Astrocyte (in vitro differentiated cells and primary cell): ENCODE measurements around the gene ZNF787. TPM values are rescaled to one million over a fixed set of nuclear protein-coding genes. Genes with fewer than 3 reads are reported as not detected.

Experiments
- DNase-seq: peaks from one replicate; pipeline ENCODE4 v3.0.0-alpha.2; 2010; ENCODE audit warnings: low read depth
- FAIRE-seq: peaks from 2 replicates; lab custom pipeline; 2011; peaks lifted over from hg19 to GRCh38; lab: Jason Lieb, UNC
- H2AFZ ChIP-seq: 2 replicates; pipeline ENCODE4 v1.6.0; 2012; ENCODE audit warnings: low read depth, low read length, inconsistent platforms
- H3K27ac ChIP-seq: 2 replicates; pipeline ENCODE4 v1.5.1; 2011; ENCODE audit warnings: low read depth, low read length, inconsistent platforms
- H3K27me3 ChIP-seq: 2 replicates; pipeline ENCODE4 v1.6.0; 2011; ENCODE audit warnings: low read length, inconsistent platforms; ENCODE audit not compliant: insufficient read depth
- H3K36me3 ChIP-seq: 2 replicates; pipeline ENCODE4 v1.5.1; 2011; ENCODE audit warnings: low read length, inconsistent platforms; ENCODE audit not compliant: insufficient read depth
- H3K4me1 ChIP-seq: 2 replicates; pipeline ENCODE4 v1.5.1; 2011; ENCODE audit warnings: low read length, inconsistent platforms; ENCODE audit not compliant: insufficient read depth
- H3K4me2 ChIP-seq: 2 replicates; pipeline ENCODE4 v1.6.0; 2012; ENCODE audit warnings: low read length, inconsistent platforms
- H3K4me3 ChIP-seq: 2 replicates; pipeline ENCODE4 v1.5.1; 2011; ENCODE audit warnings: low read depth, mild to moderate bottlenecking, low read length, inconsistent platforms; ENCODE audit not compliant: insufficient read depth
- H3K79me2 ChIP-seq: 2 replicates; pipeline ENCODE4 v1.6.0; 2012; ENCODE audit warnings: mild to moderate bottlenecking, low read length, inconsistent platforms; ENCODE audit not compliant: insufficient read depth
- H3K9ac ChIP-seq: 2 replicates; pipeline ENCODE4 v1.6.0; 2012; ENCODE audit warnings: mild to moderate bottlenecking, low read length, inconsistent platforms
- H3K9me3 ChIP-seq: 2 replicates; pipeline ENCODE4 v1.5.1; 2012; ENCODE audit warnings: low read depth, mild to moderate bottlenecking, low read length, inconsistent platforms; ENCODE audit not compliant: insufficient read depth
- H4K20me1 ChIP-seq: 2 replicates; pipeline ENCODE4 v1.6.0; 2012; ENCODE audit warnings: low read length, inconsistent platforms; ENCODE audit not compliant: insufficient read depth
- H3K27ac Mint-ChIP-seq: one replicate; pipeline ENCODE4 v1.8.0; 2021; ENCODE audit warnings: mild to moderate bottlenecking, mixed read lengths; ENCODE audit not compliant: unreplicated experiment
- H3K27me3 Mint-ChIP-seq: one replicate; pipeline ENCODE4 v1.8.0; 2021; ENCODE audit warnings: low read depth, mixed read lengths; ENCODE audit not compliant: unreplicated experiment
- H3K36me3 Mint-ChIP-seq: one replicate; pipeline ENCODE4 v1.8.0; 2021; ENCODE audit warnings: low read depth, mixed read lengths; ENCODE audit not compliant: unreplicated experiment
- H3K4me1 Mint-ChIP-seq: one replicate; pipeline ENCODE4 v1.8.0; 2021; ENCODE audit warnings: low read depth, mixed read lengths; ENCODE audit not compliant: unreplicated experiment
- H3K4me3 Mint-ChIP-seq: one replicate; pipeline ENCODE4 v1.8.0; 2021; ENCODE audit warnings: mild to moderate bottlenecking, moderate library complexity, mixed read lengths; ENCODE audit not compliant: unreplicated experiment
- H3K9me3 Mint-ChIP-seq: one replicate; pipeline ENCODE4 v1.8.0; 2021; ENCODE audit warnings: mild to moderate bottlenecking, mixed read lengths; ENCODE audit not compliant: unreplicated experiment
- EZH2 ChIP-seq: IDR thresholded peaks from 2 replicates; pipeline ENCODE4 v1.6.1; 2012; ENCODE audit warnings: mild to moderate bottlenecking, low read length, inconsistent platforms; ENCODE audit not compliant: insufficient read depth
- total RNA-seq: library from RNA; stranded (reverse); gene quantifications from 2 replicates; pipeline ENCODE4 v1.2.1, GENCODE V29; 2021
- TF ChIP-seq, protein P1 (sequence below): IDR thresholded peaks from 2 replicates; pipeline ENCODE4 v1.5.1; 2011; ENCODE audit warnings: low read depth, mild to moderate bottlenecking, inconsistent platforms, low read length, moderate library complexity; ENCODE audit not compliant: insufficient read depth

ZNF787 gene
- total RNA-seq, 1 donor from 2014 or later: 36.3 TPM

DNA sequence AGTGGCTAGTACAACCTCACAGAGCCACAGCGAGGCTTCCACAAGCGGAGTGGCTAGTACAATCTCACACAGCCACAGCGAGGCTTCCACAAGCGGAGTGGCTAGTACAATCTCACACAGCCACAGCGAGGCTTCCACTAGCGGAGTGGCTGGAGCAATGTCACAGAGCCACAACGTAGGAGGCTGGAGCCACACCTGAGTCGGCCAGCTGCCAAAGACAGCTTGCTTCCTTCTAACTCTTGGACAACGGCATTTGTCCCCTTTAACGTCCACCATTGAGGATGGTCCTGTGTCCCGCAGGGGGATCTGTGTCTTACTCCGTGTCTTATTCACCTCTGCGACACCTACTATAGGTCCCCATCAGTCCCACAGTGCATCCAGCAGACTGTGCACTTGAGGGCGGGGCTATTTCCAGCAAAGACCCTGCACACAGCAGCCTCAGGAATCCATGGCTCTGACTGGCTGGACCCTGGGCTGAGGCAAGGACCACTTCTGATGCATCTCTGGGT is 3.7 kb downstream of the ZNF787 start:
- no peak overlapping the region for H3K9ac ChIP-seq
- FAIRE-seq: no peak
- H2AFZ ChIP-seq: no peak overlapping the region
- H3K4me1 ChIP-seq: peaks cover 11% of the 10 kb centered on the region
- peaks cover 30% of the 10 kb centered on the region for H3K4me1 Mint-ChIP-seq
- DNase-seq: no peak
- H3K4me3 Mint-ChIP-seq: no peak overlapping the region
- H3K27me3 ChIP-seq: no peaks in the 10 kb centered on the region
- no peak overlapping the region for H3K27ac ChIP-seq
- no peak overlapping the region for H3K4me2 ChIP-seq
- H3K27ac Mint-ChIP-seq: no peak overlapping the region
- no peak overlapping the region for H3K4me3 ChIP-seq
- H3K36me3 ChIP-seq: no peaks in the 10 kb centered on the region
- no peaks in the 10 kb centered on the region for H3K27me3 Mint-ChIP-seq
- TF ChIP-seq EZH2: no peak
- TF ChIP-seq, protein P1, sequence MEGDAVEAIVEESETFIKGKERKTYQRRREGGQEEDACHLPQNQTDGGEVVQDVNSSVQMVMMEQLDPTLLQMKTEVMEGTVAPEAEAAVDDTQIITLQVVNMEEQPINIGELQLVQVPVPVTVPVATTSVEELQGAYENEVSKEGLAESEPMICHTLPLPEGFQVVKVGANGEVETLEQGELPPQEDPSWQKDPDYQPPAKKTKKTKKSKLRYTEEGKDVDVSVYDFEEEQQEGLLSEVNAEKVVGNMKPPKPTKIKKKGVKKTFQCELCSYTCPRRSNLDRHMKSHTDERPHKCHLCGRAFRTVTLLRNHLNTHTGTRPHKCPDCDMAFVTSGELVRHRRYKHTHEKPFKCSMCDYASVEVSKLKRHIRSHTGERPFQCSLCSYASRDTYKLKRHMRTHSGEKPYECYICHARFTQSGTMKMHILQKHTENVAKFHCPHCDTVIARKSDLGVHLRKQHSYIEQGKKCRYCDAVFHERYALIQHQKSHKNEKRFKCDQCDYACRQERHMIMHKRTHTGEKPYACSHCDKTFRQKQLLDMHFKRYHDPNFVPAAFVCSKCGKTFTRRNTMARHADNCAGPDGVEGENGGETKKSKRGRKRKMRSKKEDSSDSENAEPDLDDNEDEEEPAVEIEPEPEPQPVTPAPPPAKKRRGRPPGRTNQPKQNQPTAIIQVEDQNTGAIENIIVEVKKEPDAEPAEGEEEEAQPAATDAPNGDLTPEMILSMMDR: no peak
- peaks cover 12% of the 10 kb centered on the region for H3K36me3 Mint-ChIP-seq
- H3K9me3 ChIP-seq: no peaks in the 10 kb centered on the region
- H4K20me1 ChIP-seq: peaks cover 69% of the 10 kb centered on the region
- no peaks in the 10 kb centered on the region for H3K9me3 Mint-ChIP-seq
- H3K79me2 ChIP-seq: peaks cover 82% of the 10 kb centered on the region

DNA sequence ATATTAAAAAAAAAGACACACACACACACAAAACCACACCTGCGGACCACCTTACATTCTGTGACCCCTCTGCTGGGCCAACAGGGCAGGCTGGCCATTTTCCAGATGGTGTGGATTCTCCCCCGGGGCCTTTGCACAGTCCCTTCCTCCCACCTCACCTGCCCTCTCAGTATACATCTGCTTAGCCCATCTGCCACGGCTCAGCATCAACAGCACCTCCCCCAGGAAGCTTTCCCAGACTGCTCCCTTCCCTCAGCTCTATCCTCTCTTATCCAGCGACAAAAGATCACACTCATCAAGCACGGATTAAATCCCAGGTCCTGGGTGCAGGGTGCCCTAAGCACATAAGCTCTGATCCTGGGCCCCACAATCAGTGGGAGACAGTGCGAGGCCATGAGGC is 4.5 kb downstream of the ZNF787 start:
- H3K27ac Mint-ChIP-seq: no peak overlapping the region
- H3K79me2 ChIP-seq: peaks cover 90% of the 10 kb centered on the region
- H3K4me1 Mint-ChIP-seq: peaks cover 33% of the 10 kb centered on the region
- no peak overlapping the region for H2AFZ ChIP-seq
- H3K36me3 Mint-ChIP-seq: peaks cover 13% of the 10 kb centered on the region
- no peak for DNase-seq
- peaks cover 77% of the 10 kb centered on the region for H4K20me1 ChIP-seq
- FAIRE-seq: no peak
- H3K9ac ChIP-seq: no peak overlapping the region
- H3K27me3 ChIP-seq: no peaks in the 10 kb centered on the region
- H3K4me3 ChIP-seq: no peak overlapping the region
- H3K4me3 Mint-ChIP-seq: peak overlapping the region; percentile 56
- TF ChIP-seq, protein P1: no peak
- no peak for TF ChIP-seq EZH2
- no peaks in the 10 kb centered on the region for H3K36me3 ChIP-seq
- H3K9me3 Mint-ChIP-seq: no peaks in the 10 kb centered on the region
- H3K27ac ChIP-seq: no peak overlapping the region
- no peaks in the 10 kb centered on the region for H3K9me3 ChIP-seq
- H3K27me3 Mint-ChIP-seq: no peaks in the 10 kb centered on the region
- H3K4me1 ChIP-seq: peaks cover 11% of the 10 kb centered on the region
- H3K4me2 ChIP-seq: no peak overlapping the region

DNA sequence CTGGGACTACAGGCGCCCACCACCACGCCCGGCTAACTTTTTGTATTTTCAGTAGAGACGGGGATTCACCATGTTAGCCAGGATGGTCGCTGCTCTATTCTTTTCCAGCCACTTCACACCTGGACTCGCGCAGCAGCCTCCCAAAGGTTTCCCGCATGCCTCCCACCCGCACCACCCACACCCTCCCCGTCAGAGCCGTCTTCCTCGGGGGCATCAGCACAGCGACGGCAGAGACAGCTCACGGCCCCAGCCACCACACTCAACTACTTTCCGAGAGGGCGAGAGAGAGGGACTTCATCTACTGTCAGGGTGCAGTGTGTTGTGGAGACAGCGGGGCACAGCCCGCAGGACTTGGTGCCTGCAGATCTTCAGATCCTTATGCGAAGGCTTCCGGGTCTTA is 5.6 kb downstream of the ZNF787 start:
- H2AFZ ChIP-seq: no peak overlapping the region
- H3K4me1 Mint-ChIP-seq: peaks cover 39% of the 10 kb centered on the region
- H3K9me3 Mint-ChIP-seq: no peaks in the 10 kb centered on the region
- no peak overlapping the region for H3K4me3 Mint-ChIP-seq
- peaks cover 88% of the 10 kb centered on the region for H4K20me1 ChIP-seq
- TF ChIP-seq EZH2: no peak
- TF ChIP-seq, protein P1: no peak
- H3K27me3 ChIP-seq: no peaks in the 10 kb centered on the region
- peaks cover 18% of the 10 kb centered on the region for H3K4me1 ChIP-seq
- H3K27me3 Mint-ChIP-seq: no peaks in the 10 kb centered on the region
- no peak overlapping the region for H3K27ac ChIP-seq
- H3K36me3 ChIP-seq: no peaks in the 10 kb centered on the region
- FAIRE-seq: no peak
- no peak overlapping the region for H3K4me2 ChIP-seq
- no peak overlapping the region for H3K4me3 ChIP-seq
- H3K9me3 ChIP-seq: no peaks in the 10 kb centered on the region
- no peak overlapping the region for H3K27ac Mint-ChIP-seq
- peaks cover 13% of the 10 kb centered on the region for H3K36me3 Mint-ChIP-seq
- H3K9ac ChIP-seq: no peak overlapping the region
- H3K79me2 ChIP-seq: peaks cover 100% of the 10 kb centered on the region
- no peak for DNase-seq
